ENCODE measurements around the gene ZNF827.

The ZNF827 gene

DNA sequence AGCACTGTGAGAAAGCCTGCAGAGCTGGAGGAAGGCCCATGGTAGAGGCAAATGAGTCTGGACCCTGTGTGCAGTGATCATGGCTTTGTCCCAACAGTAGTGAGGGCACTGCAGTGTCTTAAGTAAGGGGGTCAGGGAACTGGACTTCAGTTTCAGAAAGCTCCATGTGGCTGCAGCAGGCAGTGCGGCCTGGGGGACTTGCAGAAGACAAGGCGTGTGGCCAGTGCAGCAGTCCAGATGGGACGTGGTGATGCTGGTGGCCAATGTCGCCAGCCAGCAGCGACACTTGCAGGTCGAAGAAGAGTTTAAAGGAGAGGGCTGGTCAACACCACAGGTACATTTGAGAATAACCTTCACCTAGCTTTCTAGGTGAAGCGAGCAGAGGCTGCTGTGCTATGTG is 113.4 kb downstream of the ZNF827 start:
- no peak for TF ChIP-seq ZFX (IDR thresholded peaks at IDR 0.05)
- TF ChIP-seq, protein P1, sequence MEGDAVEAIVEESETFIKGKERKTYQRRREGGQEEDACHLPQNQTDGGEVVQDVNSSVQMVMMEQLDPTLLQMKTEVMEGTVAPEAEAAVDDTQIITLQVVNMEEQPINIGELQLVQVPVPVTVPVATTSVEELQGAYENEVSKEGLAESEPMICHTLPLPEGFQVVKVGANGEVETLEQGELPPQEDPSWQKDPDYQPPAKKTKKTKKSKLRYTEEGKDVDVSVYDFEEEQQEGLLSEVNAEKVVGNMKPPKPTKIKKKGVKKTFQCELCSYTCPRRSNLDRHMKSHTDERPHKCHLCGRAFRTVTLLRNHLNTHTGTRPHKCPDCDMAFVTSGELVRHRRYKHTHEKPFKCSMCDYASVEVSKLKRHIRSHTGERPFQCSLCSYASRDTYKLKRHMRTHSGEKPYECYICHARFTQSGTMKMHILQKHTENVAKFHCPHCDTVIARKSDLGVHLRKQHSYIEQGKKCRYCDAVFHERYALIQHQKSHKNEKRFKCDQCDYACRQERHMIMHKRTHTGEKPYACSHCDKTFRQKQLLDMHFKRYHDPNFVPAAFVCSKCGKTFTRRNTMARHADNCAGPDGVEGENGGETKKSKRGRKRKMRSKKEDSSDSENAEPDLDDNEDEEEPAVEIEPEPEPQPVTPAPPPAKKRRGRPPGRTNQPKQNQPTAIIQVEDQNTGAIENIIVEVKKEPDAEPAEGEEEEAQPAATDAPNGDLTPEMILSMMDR (conservative IDR thresholded peaks at IDR 0.05) = no peak
- no peak overlapping the region for H3K27ac ChIP-seq

DNA sequence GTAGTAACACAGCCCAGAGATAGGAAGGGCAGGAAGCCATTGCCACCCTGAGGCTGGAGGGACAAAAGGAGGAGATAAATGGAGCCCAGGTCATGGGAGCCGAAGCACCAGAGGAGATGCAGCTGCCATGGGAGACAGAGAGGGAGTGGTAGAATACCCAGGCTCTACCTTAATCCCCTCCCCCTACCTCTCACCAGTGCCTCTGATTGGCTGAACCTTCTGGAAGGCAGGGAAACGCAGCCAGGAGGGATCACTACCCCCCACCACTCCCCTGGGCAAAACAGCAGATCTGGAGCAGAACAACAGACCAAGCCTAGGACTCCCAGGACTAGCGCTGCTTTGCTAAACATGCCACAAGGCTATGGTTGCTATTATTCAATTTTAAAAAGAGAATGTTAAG is 114.2 kb downstream of the ZNF827 start:
- no peak overlapping the region for H3K27ac ChIP-seq
- no peak for TF ChIP-seq ZFX (IDR thresholded peaks at IDR 0.05)
- TF ChIP-seq, protein P1 (conservative IDR thresholded peaks at IDR 0.05) = no peak

DNA sequence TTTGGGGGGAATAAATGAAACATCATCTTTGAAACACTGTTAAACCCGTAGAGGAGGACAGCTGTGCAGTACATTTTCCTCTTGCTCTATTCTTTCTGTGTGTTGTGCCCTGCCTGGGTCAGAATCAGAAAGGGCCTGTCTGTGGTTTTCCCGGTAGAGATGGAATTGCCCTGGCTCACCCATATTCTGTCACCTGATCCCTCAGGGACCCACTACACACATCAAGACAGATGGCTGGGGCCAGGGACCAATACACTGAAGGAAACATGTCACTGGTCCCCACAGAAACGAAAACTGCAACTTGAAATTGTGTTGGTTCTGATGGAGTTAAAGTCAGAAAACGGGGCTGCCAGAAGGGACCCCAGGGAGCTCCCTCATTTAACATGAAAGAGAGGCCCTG is 114.9 kb downstream of the ZNF827 start:
- TF ChIP-seq, protein P1 (conservative IDR thresholded peaks at IDR 0.05) = no peak
- TF ChIP-seq ZFX (IDR thresholded peaks at IDR 0.05) = no peak
- no peak overlapping the region for H3K27ac ChIP-seq

DNA sequence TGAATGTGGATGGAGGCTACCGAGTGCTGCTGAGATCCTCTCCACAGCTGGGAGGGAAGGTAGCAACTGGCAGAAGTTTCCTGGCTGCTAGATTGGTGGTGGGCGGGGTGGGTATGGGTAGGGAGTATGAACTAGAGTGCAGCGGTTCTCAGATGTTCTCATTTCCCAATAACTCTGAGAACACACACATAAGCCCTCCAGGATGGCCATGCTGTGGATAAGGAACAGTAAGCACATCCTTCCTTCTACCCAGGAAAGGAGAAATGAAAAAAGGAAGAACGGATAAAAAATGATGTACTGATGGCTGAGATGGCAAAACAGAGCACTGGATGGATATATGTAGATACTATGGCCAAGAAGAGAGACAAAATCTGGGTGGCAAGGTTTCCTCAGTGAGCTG is 116.0 kb downstream of the ZNF827 start:
- TF ChIP-seq, protein P1 (conservative IDR thresholded peaks at IDR 0.05) = no peak
- TF ChIP-seq ZFX (IDR thresholded peaks at IDR 0.05) = no peak
- H3K27ac ChIP-seq = no peak overlapping the region

DNA sequence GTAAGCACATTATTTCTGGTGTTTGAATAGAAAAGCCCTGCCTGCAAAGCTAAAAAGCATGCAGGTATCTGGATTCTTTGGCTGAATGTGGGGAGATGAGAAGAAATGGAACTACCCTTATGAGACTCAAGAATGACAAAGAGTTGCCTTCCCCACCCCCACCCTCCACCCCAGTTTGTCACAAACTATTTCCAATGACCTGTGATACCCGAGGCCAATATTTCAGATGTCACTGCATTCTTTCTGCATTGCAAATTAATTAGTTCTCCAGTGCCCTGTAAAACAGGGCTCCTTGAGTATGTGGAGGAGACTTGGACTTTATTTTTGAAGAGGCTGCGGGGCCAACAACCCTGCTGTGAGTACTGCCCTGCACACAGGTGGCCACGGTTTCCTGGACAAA is 116.4 kb downstream of the ZNF827 start:
- no peak for TF ChIP-seq ZFX (IDR thresholded peaks at IDR 0.05)
- TF ChIP-seq, protein P1 (conservative IDR thresholded peaks at IDR 0.05) = no peak
- H3K27ac ChIP-seq = no peak overlapping the region

DNA sequence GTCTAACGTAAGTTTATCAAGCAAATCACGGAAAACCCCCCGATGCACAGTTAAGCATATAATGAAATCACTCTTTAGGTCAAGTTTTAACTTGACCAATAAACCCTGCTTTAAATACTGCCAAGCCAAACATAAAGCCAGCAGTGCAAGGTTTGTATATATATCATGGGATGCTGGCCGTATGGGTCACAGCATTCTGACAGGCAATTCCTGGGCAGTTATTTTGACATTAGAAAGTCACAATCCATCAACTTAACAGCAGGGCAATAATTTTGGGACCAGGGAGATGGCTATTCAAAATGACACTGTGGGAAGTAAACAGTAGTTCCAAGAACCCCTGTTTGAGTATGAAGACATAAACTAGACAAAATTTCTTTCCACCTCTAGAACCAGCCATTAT is 116.9 kb downstream of the ZNF827 start:
- no peak overlapping the region for H3K27ac ChIP-seq
- no peak for TF ChIP-seq ZFX (IDR thresholded peaks at IDR 0.05)
- TF ChIP-seq, protein P1 (conservative IDR thresholded peaks at IDR 0.05) = no peak

DNA sequence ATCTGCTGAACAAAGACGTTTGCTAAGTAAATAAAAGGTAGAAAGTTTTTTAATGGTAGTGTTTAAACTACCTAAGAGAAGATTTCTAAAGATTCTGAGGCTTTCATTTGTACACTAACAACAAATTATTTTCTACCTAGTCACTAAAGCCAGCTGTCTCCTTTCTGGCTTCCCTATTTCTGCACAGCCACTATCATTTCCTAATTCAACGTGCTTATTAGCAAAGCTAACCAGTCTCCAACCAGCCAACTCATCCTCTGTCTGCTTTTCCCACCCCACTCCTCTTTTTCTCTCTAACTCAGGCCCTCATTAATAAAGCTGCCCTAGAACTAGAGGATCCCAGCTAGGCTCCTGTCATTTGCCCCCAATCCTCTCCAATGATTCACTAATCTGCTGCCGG is 118.2 kb downstream of the ZNF827 start:
- H3K27ac ChIP-seq = no peak overlapping the region
- TF ChIP-seq, protein P1 (conservative IDR thresholded peaks at IDR 0.05) = no peak
- no peak for TF ChIP-seq ZFX (IDR thresholded peaks at IDR 0.05)
